OCI-LY1 (cell line): ENCODE data around the gene FARSB.

Experiments used
- CTCF ChIP-seq: fragments of 200-600 bp; sonication (generic), shearing (Covaris generic); IDR thresholded peaks from 2 replicates; pipeline ENCODE4 v1.5.1; 2017; ENCODE audit warnings: mild to moderate bottlenecking, antibody characterized with exemption, low read length, moderate library complexity, mixed read lengths
- EZH2 ChIP-seq: fragments of 200-600 bp; sonication (generic), shearing (Covaris generic); IDR thresholded peaks from 2 replicates; pipeline ENCODE4 v1.8.0; 2017; ENCODE audit warnings: borderline replicate concordance, mixed run types, mild to moderate bottlenecking, antibody characterized with exemption, low read length, moderate library complexity, mixed read lengths

GRCh38 chr2:222698276-222698675 lies 42.4 kb upstream of the FARSB start:
- no peak for TF ChIP-seq CTCF
- TF ChIP-seq EZH2 = no peak
